Mesenchymal stem cell (in vitro differentiated cells and primary cell): Measurements from ENCODE around the gene USP6NL.

Experiments used
- DNase-seq: peaks from one replicate; pipeline ENCODE4 v3.0.0-alpha.2; 2013
- H2AFZ ChIP-seq: one replicate; pipeline ENCODE4 v1.6.1; 2013; ENCODE audit warnings: low read depth, mild to moderate bottlenecking, control low read depth, inconsistent platforms, low read length, moderate library complexity
- H2AK5ac ChIP-seq: 2 replicates; pipeline ENCODE4 v1.6.1; 2013; ENCODE audit warnings: low read length, moderate library complexity, mild to moderate bottlenecking, inconsistent platforms; ENCODE audit not compliant: severe bottlenecking
- H2BK120ac ChIP-seq: one replicate; pipeline ENCODE4 v1.6.1; 2013; ENCODE audit warnings: low read depth, mild to moderate bottlenecking, inconsistent platforms, low read length, moderate library complexity
- H2BK12ac ChIP-seq, 2 experiments: one replicate each; pipeline ENCODE4 v1.6.1; 2013; ENCODE audit warnings: inconsistent platforms in 2 of 2, low read length in 2 of 2, mild to moderate bottlenecking in 2 of 2, moderate library complexity in 2 of 2, control low read depth in 1 of 2
- H2BK15ac ChIP-seq: one replicate; pipeline ENCODE4 v1.6.1; 2013; ENCODE audit warnings: mild to moderate bottlenecking, low read depth, inconsistent platforms; ENCODE audit not compliant: poor library complexity, severe bottlenecking
- H2BK5ac ChIP-seq: 2 replicates; pipeline ENCODE4 v1.6.1; 2013; ENCODE audit warnings: low read depth, mild to moderate bottlenecking, low read length, control low read depth, inconsistent platforms; ENCODE audit not compliant: poor library complexity, severe bottlenecking
- H3K14ac ChIP-seq, 2 experiments: one replicate each; pipeline ENCODE4 v1.6.1; 2013; ENCODE audit warnings: inconsistent platforms in 2 of 2, low read length in 2 of 2, control low read depth in 1 of 2, mild to moderate bottlenecking in 1 of 2, moderate library complexity in 1 of 2
- H3K18ac ChIP-seq, 2 experiments: one replicate each; pipeline ENCODE4 v1.6.1; 2013; ENCODE audit warnings: inconsistent platforms in 2 of 2, low read length in 2 of 2, control low read depth in 1 of 2, low read depth in 1 of 2, mild to moderate bottlenecking in 1 of 2
- H3K23ac ChIP-seq, 2 experiments: one replicate each; pipeline ENCODE4 v1.6.1; 2013; ENCODE audit warnings: inconsistent platforms in 2 of 2, low read length in 2 of 2, mild to moderate bottlenecking in 2 of 2, moderate library complexity in 2 of 2, control low read depth in 1 of 2
- H3K27ac ChIP-seq: 2 replicates; pipeline ENCODE4 v1.5.1; 2013; ENCODE audit warnings: mild to moderate bottlenecking, moderate library complexity, low read length, control low read depth, inconsistent platforms; ENCODE audit not compliant: poor library complexity, severe bottlenecking
- H3K27me3 ChIP-seq, 2 experiments: 2 replicates each; pipeline versions ENCODE4 v1.6.1 to v1.7.0; 2013; ENCODE audit warnings: low read length in 2 of 2, mild to moderate bottlenecking in 2 of 2, moderate library complexity in 2 of 2, control low read depth in 1 of 2, inconsistent platforms in 1 of 2; ENCODE audit not compliant: control insufficient read depth in 1 of 2, insufficient read depth in 1 of 2
- H3K36me3 ChIP-seq, 2 experiments: 2 replicates each; pipeline versions ENCODE4 v1.6.1 to v1.7.0; 2013; ENCODE audit warnings: low read length in 2 of 2, control low read depth in 1 of 2, inconsistent platforms in 1 of 2, low read depth in 1 of 2, mild to moderate bottlenecking in 1 of 2; ENCODE audit not compliant: insufficient read depth in 2 of 2, control insufficient read depth in 1 of 2
- H3K4ac ChIP-seq, 2 experiments: one replicate each; pipeline ENCODE4 v1.6.1; 2013; ENCODE audit warnings: inconsistent platforms in 2 of 2, low read length in 2 of 2, mild to moderate bottlenecking in 2 of 2, moderate library complexity in 2 of 2, control low read depth in 1 of 2, low read depth in 1 of 2
- H3K4me1 ChIP-seq: 2 replicates; pipeline ENCODE4 v1.6.1; 2013; ENCODE audit warnings: low read depth, low read length, control low read depth; ENCODE audit not compliant: control insufficient read depth, insufficient read depth
- H3K4me2 ChIP-seq: 2 replicates; pipeline ENCODE4 v1.6.1; 2013; ENCODE audit warnings: low read length, mild to moderate bottlenecking, inconsistent platforms; ENCODE audit not compliant: poor library complexity, severe bottlenecking
- H3K4me3 ChIP-seq, 2 experiments: 2 replicates each; pipeline versions ENCODE4 v1.5.1 to v1.7.0; 2013; ENCODE audit warnings: low read length in 2 of 2, mild to moderate bottlenecking in 2 of 2, control low read depth in 1 of 2, low read depth in 1 of 2; ENCODE audit not compliant: insufficient read depth in 1 of 2
- H3K79me1 ChIP-seq: replicated peaks from 2 replicates; pipeline ENCODE4 v1.6.1; 2013; ENCODE audit warnings: mild to moderate bottlenecking, control low read depth, low read length, inconsistent platforms; ENCODE audit not compliant: poor library complexity, severe bottlenecking
- H3K9ac ChIP-seq: 2 replicates; pipeline ENCODE4 v1.7.0; 2013; ENCODE audit warnings: mild to moderate bottlenecking, low read length, moderate library complexity
- H3K9me3 ChIP-seq: 2 replicates; pipeline ENCODE4 v1.7.0; 2013; ENCODE audit warnings: mild to moderate bottlenecking, low read length; ENCODE audit not compliant: control insufficient read depth
- H4K8ac ChIP-seq: one replicate; pipeline ENCODE4 v1.6.1; 2013; ENCODE audit warnings: inconsistent platforms, mild to moderate bottlenecking, low read length, moderate library complexity
- H4K91ac ChIP-seq: one replicate; pipeline ENCODE4 v1.6.1; 2013; ENCODE audit warnings: mild to moderate bottlenecking, low read length, inconsistent platforms
- WGBS: methylation state at CpG from one replicate; pipeline ENCODE4 v1.1.7; 2013; ENCODE audit warnings: mixed read lengths; 5-methylcytosine and 5-hydroxymethylcytosine counted together

USP6NL gene

DNA sequence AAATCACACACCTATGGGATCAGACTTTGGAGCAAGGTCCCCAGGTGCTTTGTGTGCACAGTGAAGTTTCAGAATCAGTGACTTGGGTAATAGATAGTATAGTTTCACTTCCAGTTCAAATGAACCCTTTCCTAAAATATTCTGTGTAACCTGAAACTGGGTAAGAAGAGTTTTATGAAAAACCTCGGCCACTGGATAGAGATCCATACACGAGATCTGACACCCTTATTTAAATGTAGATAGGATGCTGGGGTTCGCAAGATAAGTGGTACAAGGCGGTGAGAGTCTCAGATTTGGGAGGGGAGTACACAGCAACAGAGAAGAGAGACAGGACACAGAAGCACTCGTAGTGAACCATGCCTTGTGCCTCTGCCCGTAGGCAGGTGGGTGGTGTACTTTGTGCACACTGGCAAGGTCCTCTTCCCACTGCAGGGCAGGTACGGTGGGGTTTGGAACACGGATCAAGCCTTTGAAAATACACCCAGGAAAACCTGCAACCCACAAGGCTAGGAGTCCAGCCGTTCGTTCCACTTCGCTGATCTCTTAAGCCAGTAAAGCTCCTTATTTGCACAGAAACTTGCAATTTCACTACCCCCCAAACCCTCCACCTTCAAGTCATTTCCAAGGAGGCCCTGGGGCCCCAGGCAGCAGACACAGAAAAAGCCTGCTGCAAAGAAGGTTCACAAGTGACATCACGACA is 162.8 kb downstream of the USP6NL start:
- Histone ChIP-seq H3K23ac (no peak overlapping the region), H3K4me3 (no peak overlapping the region), H2BK12ac (no peak overlapping the region), H4K91ac (no peak overlapping the region), H2BK15ac (no peak overlapping the region), H4K8ac (peak overlapping the region; percentile 53), H2AK5ac (no peak overlapping the region), H3K9me3 (no peaks in the 10 kb centered on the region), H3K36me3 (no peaks in the 10 kb centered on the region), H3K27me3 (peaks cover 41 to 50% of the 10 kb centered on the region in 2 experiments), H3K27ac (no peak overlapping the region), H3K14ac (no peak overlapping the region), H2BK120ac (no peak overlapping the region), H3K79me1 (no peaks in the 10 kb centered on the region), H2BK5ac (no peak overlapping the region), H3K9ac (no peak overlapping the region), H2AFZ (no peak overlapping the region), H3K4ac (no peak overlapping the region), H3K4me1 (peaks cover 2% of the 10 kb centered on the region), H3K4me2 (no peak overlapping the region), H3K18ac (no peak overlapping the region)
- DNase-seq, result no peak
- WGBS, result 80% methylated on average over 12 of the region's 12 CpGs

DNA sequence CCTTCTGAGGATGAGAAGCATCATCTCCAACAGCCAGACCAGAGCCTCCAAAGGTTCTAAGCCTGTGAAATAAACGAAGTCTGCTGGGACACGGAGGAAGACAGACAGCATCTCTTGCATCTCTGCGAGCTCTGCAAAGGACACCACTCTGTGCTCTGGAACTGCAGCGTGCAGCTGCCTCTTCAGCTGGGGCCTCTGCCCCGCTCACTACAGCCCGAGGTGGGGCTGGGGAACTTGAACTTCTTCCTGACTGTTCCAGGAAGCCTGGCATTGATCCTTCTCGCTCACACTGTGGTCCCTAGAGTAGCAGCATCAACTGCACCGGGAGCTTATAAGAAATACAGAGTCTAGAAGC is 163.3 kb downstream of the USP6NL start:
- Histone ChIP-seq H3K4me1 (peaks cover 2% of the 10 kb centered on the region), H2BK120ac (no peak overlapping the region), H3K36me3 (no peaks in the 10 kb centered on the region), H3K79me1 (no peaks in the 10 kb centered on the region), H2BK15ac (no peak overlapping the region), H3K23ac (peak overlapping the region in 1 of 2 experiments; percentile 60), H3K4me2 (no peak overlapping the region), H3K4ac (no peak overlapping the region), H3K14ac (no peak overlapping the region), H2AFZ (no peak overlapping the region), H3K27me3 (peaks cover 41 to 50% of the 10 kb centered on the region in 2 experiments), H3K18ac (no peak overlapping the region), H2BK12ac (no peak overlapping the region), H3K4me3 (no peak overlapping the region), H2AK5ac (no peak overlapping the region), H3K9me3 (no peaks in the 10 kb centered on the region), H3K9ac (no peak overlapping the region), H2BK5ac (no peak overlapping the region), H3K27ac (no peak overlapping the region), H4K8ac (no peak overlapping the region), H4K91ac (no peak overlapping the region)
- WGBS, result 80% methylated on average over 7 of the region's 8 CpGs
- no peak for DNase-seq

DNA sequence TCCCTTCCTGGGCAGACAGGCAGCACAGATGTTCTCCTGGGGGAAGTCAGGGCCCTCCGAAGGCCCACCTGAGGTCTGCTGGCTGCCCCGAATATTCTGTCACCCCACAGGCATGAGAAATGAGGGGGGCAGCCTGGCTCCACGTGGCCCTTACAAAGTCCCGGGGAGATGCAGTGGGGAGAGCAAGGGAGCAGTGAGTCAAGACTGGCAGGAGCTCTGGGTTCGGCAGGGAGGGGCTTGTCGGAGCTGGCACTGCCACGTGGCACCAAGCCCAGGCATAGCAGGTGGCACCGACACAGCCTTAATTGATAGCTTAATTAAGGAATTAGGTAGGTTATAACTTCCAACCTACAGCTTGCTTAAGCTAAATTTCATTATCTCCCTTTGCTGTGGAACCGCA is 163.9 kb downstream of the USP6NL start:
- Histone ChIP-seq H3K23ac (no peak overlapping the region), H2BK5ac (no peak overlapping the region), H3K14ac (no peak overlapping the region), H3K27me3 (peaks cover 41 to 50% of the 10 kb centered on the region in 2 experiments), H3K36me3 (no peaks in the 10 kb centered on the region), H4K91ac (no peak overlapping the region), H3K27ac (no peak overlapping the region), H3K4ac (no peak overlapping the region), H3K4me3 (no peak overlapping the region), H3K4me1 (peaks cover 2% of the 10 kb centered on the region), H2BK120ac (no peak overlapping the region), H2BK15ac (no peak overlapping the region), H3K9ac (no peak overlapping the region), H2BK12ac (no peak overlapping the region), H3K18ac (no peak overlapping the region), H3K79me1 (no peaks in the 10 kb centered on the region), H4K8ac (no peak overlapping the region), H3K4me2 (no peak overlapping the region), H2AK5ac (no peak overlapping the region), H2AFZ (no peak overlapping the region), H3K9me3 (no peaks in the 10 kb centered on the region)
- WGBS, result 90% methylated on average over 7 of the region's 9 CpGs
- no peak for DNase-seq

DNA sequence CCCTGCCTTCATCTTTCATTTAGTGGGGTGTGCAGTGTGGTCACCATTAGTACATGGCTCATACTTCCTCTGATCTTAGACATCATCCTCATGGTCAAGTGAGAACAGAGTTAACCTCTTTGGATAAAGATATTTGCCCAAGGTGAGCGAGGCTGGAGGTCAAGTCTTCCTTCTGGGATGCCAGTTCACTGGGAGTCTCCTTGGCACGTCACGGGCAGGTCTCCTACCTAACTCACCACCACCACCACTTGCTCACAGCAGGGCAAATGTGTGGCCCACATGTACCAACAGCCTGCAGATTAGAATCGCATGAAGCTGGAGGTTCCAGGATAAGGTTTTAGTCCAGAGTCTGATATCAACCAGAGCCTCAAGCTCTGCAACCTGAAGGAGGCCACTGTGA is 164.6 kb downstream of the USP6NL start:
- Histone ChIP-seq H4K91ac (no peak overlapping the region), H2BK120ac (no peak overlapping the region), H3K9ac (no peak overlapping the region), H3K27me3 (peaks cover 41 to 51% of the 10 kb centered on the region in 2 experiments), H3K4me3 (no peak overlapping the region), H2BK5ac (no peak overlapping the region), H3K36me3 (no peaks in the 10 kb centered on the region), H3K4ac (no peak overlapping the region), H2BK12ac (no peak overlapping the region), H2BK15ac (no peak overlapping the region), H3K23ac (no peak overlapping the region), H3K4me1 (peaks cover 2% of the 10 kb centered on the region), H3K27ac (no peak overlapping the region), H2AK5ac (no peak overlapping the region), H2AFZ (no peak overlapping the region), H3K79me1 (no peaks in the 10 kb centered on the region), H3K18ac (no peak overlapping the region), H4K8ac (no peak overlapping the region), H3K14ac (no peak overlapping the region), H3K4me2 (no peak overlapping the region), H3K9me3 (no peaks in the 10 kb centered on the region)
- 88% methylated on average over 4 of the region's 4 CpGs for WGBS
- DNase-seq, result no peak
